CD4-positive, alpha-beta T cell treated with Interleukin-15 for 1 hour (primary cell): ENCODE measurements around the gene FREM2.

ENCODE experiments used
- DNase-seq: peaks from one replicate; pipeline ENCODE4 v3.0.0-alpha.2; 2020

Gene FREM2

DNA sequence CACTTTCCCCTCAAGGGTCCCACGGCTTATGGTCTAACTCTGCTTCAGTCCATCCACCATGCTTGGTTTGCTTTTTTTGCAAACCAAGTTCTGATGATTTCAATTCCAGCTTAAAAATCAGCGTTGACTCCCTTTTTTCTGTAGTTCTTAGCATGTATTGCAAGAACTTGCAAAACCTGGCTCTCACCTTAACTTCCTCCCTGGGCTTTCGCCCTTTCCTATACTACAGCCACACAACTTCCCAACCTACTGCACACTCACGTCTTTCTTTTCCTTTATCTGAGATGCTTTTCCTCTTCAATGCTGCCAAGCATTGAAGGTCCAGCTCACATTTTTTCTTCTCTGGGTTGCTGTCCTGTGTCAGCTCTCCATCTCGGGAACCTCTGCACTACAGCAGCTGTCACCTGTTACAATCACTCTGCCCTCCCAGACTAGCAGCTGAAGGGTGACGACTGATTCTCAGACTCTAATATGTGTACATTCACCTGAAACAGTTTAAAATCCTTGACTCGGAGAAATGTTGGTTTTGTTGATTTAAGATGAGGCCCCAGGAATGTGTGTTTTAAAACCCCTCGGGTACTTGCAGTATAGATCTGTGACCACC lies 143.7 kb downstream of the FREM2 start:
- DNase-seq: no peak

DNA sequence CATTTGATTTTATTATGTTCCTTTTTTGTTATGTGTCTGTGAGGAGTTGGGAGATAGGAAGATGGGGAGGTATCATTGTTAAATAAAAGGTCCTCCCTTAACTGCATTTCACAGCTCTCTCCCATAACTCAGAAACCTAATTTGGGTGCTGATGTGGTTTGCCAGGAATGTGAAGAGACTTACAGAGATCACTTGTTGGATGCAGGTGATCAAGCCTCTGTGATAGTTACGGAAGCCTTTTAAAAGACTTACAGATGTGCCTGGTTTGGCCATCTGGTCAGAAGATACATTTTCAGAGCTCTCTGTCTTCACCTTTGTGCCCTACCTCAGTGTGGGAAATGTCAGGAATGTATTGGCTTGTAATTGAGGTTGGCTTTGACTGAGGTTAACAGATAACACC lies 157.7 kb downstream of the FREM2 start:
- DNase-seq: no peak

DNA sequence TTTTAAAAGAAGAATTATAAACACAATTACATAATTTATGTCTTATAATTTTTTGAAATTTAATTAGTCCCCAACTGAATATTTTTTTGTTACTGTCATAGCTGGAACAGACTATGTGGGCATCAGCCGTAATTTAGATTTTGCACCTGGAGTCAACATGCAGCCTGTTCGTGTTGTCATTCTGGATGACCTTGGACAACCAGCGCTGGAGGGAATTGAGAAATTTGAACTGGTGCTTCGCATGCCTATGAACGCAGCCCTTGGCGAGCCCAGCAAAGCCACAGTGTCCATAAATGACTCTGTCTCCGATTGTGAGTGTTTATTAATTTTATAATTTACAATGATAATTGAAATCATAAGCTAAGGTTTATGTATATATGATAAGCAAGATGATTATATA lies 161.5 kb downstream of the FREM2 start:
- no peak for DNase-seq

DNA sequence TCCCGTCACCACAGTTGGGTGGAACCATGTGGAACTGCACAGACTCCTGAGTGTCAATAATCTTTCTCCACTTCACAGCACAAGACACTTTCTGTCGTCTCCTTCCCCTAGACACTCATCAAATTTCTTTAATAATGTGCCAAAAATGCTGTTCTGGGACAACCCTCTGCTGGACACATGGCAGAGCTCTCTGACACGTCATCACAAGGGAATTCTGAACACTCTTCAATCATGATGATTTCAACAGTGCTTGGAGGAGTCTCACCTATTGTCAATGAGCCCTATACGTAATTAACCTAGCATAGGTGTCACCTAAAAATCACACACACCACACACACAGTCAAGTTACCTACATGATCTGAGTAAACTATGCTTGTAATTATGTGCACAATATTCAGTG lies 162.4 kb downstream of the FREM2 start:
- no peak for DNase-seq

DNA sequence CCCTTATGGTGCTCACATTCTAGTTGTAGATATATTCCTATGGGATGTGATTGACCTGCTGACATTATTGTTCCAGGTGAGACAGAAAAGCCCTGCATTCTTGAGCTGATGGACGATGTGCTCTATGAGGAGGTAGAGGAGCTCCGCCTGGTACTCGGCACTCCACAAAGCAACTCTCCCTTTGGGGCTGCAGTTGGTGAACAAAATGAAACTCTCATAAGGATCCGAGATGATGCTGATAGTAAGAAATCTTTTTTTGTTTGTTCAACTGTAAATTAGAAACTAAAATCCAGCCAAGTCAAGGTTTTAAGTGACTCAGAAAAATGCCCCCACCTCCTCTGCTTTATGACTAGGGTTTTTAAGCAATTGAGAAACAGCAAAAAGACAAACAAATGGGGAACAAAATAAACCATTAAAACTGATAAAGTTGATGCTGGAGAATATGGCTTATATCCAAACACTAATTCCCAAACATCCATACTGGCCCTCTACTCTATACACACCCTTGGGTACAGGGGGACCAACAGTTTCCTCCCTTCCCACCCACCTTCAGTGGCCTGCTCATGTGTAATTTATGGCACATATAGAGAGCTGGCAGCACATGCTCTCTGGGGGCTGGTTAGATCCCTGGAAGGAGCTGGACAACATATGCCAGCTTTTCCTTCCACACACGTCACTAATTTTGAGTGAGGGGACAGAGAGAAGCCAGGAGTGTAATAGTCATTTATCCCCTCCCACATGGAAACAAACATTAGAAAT lies 164.2 kb downstream of the FREM2 start:
- no peak for DNase-seq

DNA sequence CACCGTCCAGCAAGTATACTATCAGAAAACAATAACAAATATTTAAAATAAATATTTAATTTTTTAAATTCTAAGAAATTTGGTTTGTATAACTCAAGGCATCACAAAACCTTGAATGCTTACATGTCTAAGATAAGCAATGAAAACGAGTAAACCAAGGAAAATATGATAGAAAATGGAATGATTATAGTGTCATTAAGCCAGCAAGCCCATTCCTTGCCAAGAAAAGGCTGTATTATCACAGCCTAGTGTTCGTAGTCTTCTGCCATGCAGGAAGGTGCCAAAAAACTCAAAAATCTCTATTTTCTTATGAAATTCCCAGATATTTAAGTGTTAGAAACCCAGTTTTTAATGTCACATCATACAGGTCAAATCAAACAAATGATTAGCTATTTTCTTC lies 167.3 kb downstream of the FREM2 start:
- no peak for DNase-seq

DNA sequence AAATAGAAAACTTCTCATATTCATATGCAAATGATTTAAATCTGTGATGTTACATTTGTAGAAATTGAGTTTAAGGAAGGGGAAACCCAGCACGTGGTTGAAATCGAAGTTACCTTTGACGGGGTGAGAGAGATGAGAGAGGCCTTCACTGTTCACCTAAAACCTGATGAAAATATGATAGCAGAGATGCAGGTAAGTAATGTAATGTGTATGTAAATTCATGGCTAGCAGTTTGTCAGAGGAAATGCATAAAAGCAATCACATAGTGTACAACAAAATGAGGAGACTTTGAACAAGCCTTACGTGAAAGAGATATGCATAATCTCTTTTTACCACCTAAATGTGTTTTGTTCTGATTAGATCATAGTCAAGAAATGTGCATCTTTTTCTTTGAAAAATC lies 169.2 kb downstream of the FREM2 start:
- no peak for DNase-seq

DNA sequence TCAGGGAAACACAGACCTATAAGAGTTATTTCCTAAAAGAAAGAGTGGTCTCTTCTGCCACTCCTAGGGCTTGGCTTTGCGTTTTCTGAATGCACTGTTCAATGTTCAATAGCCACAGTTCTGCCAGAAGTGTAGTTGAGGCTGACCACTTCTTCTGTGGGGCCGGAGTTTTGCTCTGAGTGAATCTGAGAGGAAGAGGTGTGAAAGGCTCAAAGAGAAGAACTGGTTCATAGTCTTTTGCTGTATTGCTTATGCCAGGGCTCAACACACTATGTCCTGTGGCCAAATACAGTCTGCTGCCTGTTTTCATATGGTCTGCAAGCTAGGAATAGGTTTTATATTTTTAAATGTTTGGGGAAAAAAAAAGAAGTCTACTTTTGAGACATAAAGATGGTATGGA lies 175.6 kb downstream of the FREM2 start:
- no peak for DNase-seq

DNA sequence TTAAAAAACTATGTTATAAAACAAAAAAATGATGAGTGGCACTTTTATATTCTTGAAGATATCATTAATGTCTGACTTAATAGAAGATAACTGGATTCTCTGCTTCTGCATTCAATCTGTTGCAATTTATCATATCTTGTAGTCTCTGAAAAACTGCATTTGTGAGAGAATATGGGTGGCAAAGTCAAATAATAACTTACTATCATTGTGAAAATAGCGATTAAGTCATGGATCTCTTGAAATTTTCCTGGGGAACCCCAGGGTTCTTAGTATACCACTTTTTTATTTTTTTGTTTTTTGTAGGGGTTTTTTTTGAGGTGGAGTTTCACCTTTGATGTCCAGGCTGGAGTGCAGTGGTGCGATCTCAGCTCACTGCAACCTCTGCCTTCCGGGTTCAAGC lies 176.7 kb downstream of the FREM2 start:
- no peak for DNase-seq

DNA sequence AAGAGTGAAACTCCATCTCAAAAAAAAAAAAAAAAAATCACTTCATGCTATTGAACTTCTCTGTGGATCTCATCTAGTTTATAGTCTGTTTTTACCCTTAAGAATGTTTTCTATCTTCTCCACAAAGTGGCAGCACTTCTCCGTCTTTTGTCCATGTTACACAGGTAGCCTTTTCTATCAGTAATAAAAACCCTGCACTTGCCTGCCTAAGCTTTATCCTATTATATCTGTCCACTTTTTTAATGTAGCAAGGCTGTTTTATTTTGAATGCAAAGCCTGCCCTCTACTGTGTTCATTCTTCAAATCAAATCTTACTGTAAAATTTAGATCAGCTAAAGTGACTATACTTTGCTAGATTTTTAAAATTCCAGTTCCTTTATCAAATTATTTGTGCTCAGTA lies 179.8 kb downstream of the FREM2 start:
- no peak for DNase-seq

DNA sequence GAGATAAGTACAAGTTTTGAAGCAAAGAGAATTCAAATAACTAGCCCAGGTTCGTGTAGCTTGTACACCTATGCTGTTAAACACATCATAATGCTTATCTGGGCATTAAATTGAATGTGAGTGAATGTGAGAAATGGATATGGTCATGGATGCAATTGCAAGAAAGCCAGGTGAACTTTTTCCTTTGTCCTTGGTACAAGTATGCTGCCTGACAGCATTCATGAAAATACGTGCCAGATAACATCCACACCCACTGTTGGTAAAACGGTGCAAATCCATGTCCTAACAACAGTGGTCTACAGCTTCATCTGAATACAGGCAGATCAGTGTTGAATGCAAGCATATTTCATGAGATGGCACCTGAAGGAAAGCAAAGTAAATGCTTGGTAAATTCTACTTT lies 181.5 kb downstream of the FREM2 start:
- no peak for DNase-seq

DNA sequence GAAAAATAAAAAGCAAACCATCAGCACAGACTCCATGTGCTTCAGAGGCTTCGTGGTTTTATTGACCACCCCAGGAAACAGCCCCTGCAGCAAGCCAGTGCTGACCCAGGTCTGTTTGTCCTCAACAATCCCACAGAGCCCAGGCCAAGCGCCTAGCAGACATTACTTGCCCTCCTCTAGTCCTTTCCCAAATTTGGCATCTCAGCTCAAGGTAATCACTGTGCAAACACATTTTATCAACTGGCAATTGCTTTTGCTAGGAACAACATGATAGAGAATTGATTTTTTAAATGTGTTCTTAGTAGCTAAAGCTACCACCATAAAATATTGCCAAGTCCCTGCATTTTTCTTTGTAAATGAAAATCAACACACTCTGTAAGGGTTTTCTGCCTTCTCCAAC lies 182.0 kb downstream of the FREM2 start:
- no peak for DNase-seq

DNA sequence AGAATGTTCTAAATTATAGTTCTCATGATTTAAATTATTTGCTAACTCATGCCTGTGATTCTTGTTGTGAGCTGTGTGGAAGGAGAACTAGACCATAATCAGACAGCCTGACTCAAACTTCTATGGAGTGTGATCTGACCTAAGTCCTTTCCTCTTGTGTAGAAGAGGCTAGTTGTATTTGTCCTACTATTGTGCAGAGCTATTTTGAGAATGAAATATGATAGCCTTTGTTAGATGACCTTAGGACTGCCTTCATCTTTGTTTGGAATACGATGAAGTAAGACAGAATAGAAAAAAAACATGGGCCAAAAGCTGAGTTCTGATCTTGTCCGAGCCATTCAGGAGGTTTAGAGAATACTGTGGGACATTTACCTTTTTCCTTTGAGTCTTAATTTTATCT lies 184.4 kb downstream of the FREM2 start:
- no peak for DNase-seq

DNA sequence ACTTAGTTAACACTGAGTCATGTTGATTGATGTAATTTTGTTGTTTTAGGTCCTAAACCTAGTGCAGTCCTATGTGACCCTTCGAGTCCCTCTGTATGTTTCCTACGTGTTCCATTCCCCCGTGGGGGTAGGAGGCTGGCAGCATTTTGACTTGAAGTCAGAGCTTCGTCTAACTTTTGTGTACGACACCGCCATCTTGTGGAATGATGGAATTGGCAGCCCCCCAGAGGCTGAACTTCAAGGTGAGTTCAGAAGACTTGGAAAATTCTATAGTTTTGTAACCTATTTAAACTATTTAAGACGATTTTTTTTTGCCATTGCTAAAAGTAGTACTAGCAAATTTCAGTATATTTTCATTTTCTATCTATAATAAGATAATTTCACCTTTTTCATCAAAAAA lies 185.8 kb downstream of the FREM2 start:
- no peak for DNase-seq

DNA sequence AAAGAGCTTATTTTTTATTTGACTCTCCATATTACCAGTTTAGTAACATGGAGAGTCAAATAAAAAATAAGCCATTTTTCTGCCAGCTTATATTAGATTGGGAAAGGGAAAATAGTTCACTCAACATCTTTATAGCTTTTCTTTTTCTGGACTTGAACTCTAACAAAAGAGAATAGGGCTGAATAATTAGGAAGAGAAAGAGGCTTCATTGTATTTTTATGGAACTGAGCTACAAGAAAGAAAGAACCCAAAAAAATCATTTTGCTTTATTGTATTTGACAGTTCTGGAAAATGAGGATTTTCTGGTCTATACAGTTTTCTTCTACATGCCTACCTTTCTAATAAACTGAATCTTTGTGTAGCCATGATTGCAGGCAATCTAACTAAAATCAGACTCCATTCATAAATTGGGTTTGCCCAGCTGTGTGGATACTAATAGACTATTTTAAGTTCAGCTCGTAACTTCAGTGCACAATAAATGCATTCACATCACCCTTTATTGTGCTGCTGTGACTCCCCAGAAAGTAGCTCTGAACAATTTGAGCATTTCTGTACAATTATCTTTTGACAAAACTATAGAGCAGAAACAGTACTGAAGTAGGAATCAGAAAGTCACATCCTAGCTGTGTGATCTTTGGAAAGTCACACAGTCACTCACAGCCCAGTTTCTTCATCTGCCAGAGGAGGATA lies 188.5 kb downstream of the FREM2 start:
- no peak for DNase-seq

DNA sequence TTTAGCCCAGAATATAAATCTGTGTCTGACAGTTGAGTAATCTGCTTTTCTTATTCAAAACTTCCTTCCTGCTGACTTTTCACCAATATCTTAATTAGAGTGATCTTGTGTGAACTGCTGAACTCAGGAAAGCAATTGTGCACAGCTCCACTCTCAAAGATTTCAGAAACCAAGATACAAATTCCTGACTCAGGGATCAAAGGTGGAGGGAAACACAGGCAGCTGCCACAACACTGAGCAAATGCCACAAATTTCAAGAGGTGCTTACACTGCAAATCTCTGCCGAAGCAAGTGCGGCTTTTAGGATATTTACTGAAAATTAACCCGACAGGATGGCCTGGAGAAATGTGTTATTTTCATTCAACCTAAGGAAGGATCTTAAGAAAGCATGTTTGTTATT lies 192.4 kb downstream of the FREM2 start:
- no peak for DNase-seq

DNA sequence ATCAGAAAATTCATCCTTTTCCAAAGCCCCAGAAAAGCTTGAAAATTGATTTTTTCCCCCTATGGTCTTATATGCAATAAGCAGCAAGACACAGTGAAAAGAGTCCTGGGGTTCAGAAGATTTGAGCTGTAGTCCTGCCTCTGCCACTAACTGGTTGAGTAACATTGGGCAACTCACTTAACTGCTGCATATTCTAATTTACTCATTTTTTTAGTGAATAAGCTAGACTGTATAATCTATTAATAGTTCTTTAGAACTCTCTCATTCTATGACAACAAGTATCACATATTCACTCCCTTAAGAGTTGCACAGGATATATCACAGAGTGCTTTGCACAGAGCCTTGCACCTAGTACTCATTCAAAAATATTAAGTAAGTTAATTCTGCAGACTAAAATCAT lies 192.9 kb downstream of the FREM2 start:
- DNase-seq: no peak

DNA sequence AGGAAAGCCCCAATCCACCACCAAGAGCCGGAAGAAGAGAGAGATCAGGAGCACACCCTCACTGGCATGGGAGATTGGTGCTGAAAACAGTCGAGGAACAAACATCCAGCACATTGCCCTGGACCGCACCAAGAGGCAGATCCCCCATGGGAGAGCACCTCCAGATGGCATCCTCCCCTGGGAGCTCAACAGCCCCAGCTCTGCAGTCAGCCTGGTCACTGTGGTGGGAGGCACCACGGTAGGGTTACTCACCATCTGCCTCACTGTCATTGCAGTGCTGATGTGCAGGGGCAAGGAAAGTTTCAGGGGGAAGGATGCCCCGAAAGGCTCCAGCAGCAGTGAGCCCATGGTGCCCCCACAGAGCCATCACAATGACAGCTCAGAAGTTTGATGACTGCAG lies 193.5 kb downstream of the FREM2 start:
- DNase-seq: no peak

DNA sequence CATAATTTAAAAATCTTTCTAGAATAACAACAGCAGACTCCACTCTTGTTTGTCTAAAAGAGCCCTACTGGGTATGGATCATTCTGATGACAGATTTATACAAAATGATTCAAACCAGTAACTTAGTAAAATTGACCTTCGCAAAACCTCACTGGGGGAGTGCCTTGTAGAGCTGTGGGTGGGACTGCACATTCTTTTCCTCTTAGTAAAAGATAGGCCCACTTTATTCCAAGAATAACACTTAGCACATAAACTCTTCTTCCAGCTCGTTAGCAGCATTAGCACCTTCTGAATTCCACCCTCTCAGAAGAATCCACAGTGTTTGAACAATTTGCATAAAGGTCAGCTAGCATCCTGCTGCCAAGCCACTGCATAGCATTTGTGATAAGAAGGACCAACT lies 196.9 kb downstream of the FREM2 start:
- DNase-seq: no peak

DNA sequence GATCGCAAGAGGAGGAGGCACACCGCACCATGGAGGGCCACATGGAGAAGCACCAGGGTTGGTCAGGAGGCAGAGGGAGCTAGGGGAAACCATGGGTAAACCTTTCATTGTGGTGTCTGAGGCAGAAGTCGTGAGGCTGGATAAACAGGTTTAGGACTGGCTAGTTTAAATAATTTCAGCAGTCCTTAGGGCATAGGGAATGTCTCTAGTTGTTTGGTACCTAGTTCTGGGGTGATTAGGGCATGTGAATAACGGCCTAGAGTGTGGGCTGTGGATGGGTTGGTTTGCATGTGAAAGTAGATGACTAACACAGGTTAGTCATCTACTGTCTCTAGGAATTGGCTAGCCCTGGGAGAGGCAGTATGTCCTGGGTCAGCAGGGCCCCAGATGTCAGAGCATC lies 201.4 kb downstream of the FREM2 start:
- no peak for DNase-seq

DNA sequence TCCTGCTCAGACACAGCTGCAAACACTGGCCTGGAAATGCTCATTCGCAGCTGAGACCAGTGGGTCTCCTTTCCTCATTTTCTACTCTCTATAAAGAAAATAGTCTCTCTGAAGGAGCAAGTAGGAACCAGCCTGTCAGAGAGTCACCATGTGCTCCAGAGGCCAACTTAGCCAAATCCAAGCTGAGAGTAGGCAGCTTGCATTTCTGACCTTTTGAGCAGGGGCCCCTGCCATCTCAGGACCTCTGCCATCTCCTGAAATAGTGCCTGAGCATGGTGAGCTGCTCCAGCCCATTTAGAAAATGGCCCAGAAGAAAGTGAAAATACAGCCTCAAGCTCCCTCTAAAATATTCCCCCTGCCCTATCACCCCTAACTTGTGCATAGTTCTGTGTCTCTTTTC lies 208.2 kb downstream of the FREM2 start:
- DNase-seq: no peak

DNA sequence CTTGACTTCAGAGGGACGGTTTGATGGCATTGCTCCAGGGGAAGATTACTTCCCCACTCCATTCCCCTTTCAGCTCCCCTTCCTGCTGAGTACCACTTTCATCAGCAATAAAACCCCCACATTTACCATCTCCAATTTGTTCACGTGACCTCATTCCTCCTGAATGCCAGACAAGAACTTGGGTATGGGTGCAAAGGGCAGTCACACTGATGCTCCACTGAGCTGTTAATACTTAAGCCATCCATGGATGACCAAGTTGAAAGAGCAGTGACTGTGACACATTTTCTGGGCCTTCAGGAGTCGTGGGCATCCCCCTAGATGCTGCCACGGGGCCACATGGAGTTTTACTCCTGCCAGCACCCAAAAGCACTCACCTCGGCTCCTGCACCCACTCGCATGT lies 210.6 kb downstream of the FREM2 start:
- no peak for DNase-seq

DNA sequence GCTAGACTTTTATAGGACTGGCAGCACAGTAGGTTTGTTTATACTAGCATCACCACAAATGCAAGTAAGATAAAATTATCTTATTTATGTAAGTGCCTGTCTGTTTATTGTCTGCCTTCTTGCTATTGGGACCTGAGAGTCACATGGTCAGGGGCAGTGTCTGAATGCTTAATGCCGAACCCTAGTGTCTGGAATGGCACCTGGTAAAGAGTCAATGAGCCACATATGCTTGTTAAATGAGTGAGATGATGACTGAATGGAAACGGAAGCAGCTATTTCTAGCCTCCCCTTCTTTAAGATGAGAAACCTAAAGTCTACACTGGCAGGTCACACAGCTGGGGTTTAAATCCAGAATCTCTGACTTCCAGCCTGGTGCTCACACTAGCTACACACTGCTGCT lies 211.6 kb downstream of the FREM2 start:
- no peak for DNase-seq

DNA sequence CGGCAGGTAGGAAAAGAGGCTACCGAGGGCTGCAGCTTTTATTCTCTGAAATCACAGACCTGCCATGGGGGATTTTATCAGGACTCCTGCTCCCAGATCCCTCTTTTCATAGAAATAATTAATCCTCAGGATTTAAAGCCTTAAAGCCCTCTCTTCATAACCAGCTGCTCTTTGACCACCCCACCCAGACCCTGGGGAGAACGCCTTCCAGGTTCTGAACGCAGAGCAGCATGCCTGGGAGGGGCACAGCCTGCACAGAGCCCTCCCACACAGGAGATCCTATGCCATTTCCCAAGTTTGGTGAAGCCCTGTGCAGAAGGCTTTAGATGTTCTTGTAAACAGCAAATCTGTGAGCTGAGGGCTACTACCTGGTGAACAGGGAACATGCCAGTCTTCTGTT lies 212.7 kb downstream of the FREM2 start:
- no peak for DNase-seq

DNA sequence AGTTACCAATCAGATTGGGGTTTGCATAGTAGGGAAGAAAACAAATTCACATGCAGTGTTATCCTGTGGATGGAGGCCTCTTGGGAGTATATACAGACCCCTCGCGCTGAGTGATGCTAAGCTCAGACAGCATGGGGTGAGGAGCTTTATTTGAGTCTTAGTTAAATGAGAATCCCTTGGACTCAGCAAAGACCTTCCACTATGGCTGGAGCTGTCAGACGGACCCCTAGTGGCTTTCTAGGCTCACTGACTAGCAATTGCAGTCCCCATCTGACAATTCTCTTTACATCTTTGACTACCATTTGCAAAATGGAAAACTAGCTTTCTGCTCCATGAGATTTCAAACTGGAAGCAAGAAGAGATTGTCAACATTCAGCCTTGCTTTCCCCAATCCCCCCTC lies 213.3 kb downstream of the FREM2 start:
- DNase-seq: no peak
